OCI-LY7 (cell line): ENCODE data around the gene TP53RK.

Source experiments
- CTCF ChIP-seq: fragments of 200-600 bp; sonication (generic); conservative IDR thresholded peaks from 2 replicates; pipeline ENCODE4 v1.5.1; 2014; ENCODE audit warnings: mild to moderate bottlenecking, antibody characterized with exemption, low read length, moderate library complexity, mixed read lengths
- EZH2phosphoT487 ChIP-seq: fragments of 200-600 bp; sonication (generic); IDR thresholded peaks from 2 replicates; pipeline ENCODE4 v1.6.1; 2018; ENCODE audit warnings: low read depth, borderline replicate concordance, mild to moderate bottlenecking, mixed run types, antibody characterized with exemption, low read length, moderate library complexity, mixed read lengths

- TF ChIP-seq CTCF (no peak), EZH2phosphoT487 (no peak)
Measured at GRCh38 chr20:46722450-46722849, 33.2 kb upstream of the TP53RK start.
